ENCODE measurements around the gene BTBD18.

GRCh38 chr11:57775491-57775890 lies 23.9 kb upstream of the BTBD18 start:
- TF ChIP-seq POLR2AphosphoS5 (IDR thresholded peaks at IDR 0.05) (peak; percentile 19 to 47), POLR2A (IDR thresholded peaks at IDR 0.05) (no peak), EP300 (IDR thresholded peaks at IDR 0.05) (peak in 1 of 4 donors; percentile 43), CTCF (IDR thresholded peaks at IDR 0.05) (no peak)
